Peyer's patch (tissue), 4 donors: ENCODE data around the gene ANKMY1. TPM values are rescaled to one million over a fixed set of nuclear protein-coding genes. Genes with fewer than 3 reads are reported as not detected.

Source experiments
- DNase-seq, 3 donors: peaks; one replicate each; pipeline ENCODE4 v3.0.0-alpha.2; 2017 to 2019
- H3K27ac ChIP-seq, 4 donors: fragments of 200-600 bp; sonication (generic); one replicate each; pipeline ENCODE4 v1.5.1; 2016 to 2019
- H3K27me3 ChIP-seq, 2 donors: fragments of 200-600 bp; sonication (generic); one replicate each; pipeline ENCODE4 v1.5.1; 2019
- H3K36me3 ChIP-seq, 3 donors: fragments of 200-600 bp; sonication (generic); one replicate each; pipeline ENCODE4 v1.5.1; 2016 to 2019
- H3K4me1 ChIP-seq, 4 donors: fragments of 200-600 bp; sonication (generic); one replicate each; pipeline ENCODE4 v1.5.1; 2016 to 2019
- H3K4me3 ChIP-seq, 4 donors: fragments of 200-600 bp; sonication (generic); 1 replicate in 3 of 4; 2 replicates in 1 of 4; pipeline ENCODE4 v1.5.1; 2016 to 2019; ENCODE audit warnings: mild to moderate bottlenecking in 1 of 4
- H3K9me3 ChIP-seq, 4 donors: fragments of 200-600 bp; sonication (generic); one replicate each; pipeline ENCODE4 v1.5.1; 2016 to 2019; ENCODE audit warnings: mild to moderate bottlenecking in 1 of 4
- CTCF ChIP-seq, 6 experiments: fragments of 450-650 bp in 4 of 6; fragments of 200-600 bp in 2 of 6; sonication (generic) in 1 of 6; IDR thresholded peaks; one replicate each; pipeline ENCODE4 v1.5.1; 2017 to 2019; ENCODE audit warnings: antibody characterized with exemption in 6 of 6, mild to moderate bottlenecking in 3 of 6, moderate library complexity in 1 of 6
- POLR2A ChIP-seq, 2 donors: fragments of 450-650 bp; IDR thresholded peaks; one replicate each; pipeline ENCODE4 v1.5.1; 2017; ENCODE audit warnings: antibody characterized with exemption in 2 of 2, mild to moderate bottlenecking in 2 of 2, moderate library complexity in 2 of 2
- total RNA-seq, 4 donors: library from RNA; depleted of rRNA; stranded (reverse); fragments of >200 nt; gene quantifications; one replicate each; pipeline ENCODE4 v1.1.0, GENCODE V29; 2016

ANKMY1 gene
- total RNA-seq, 4 donors from 2014 or later, result 27.8 to 89.1 (median 40.1) TPM

DNA sequence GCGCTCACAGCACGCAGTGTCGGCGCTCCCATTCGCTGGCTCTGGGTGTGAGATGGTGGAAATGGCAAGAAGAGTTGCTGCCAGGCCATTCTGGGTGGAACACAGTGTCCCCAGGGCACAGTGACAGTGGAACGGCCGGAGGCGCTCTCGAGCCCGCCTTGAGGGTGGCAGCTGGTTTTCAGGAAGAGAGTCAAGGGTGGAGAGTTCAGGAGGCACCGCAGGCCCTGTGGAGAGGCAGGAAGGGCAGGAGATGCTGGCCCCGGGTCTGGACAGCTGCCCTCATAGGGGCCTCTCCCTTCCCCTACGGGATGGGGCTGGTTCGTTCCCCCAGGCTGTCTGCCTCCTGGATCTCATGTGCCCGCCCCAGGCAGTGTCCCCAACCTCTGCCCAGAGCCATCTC is 109.9 kb downstream of the ANKMY1 start:
- no peak overlapping the region for H3K27ac ChIP-seq
- H3K9me3 ChIP-seq, result no peaks in the 10 kb centered on the region
- H3K36me3 ChIP-seq, result no peaks in the 10 kb centered on the region
- peaks cover 0 to 8% of the 10 kb centered on the region in 2 donors for H3K27me3 ChIP-seq
- no peak for DNase-seq
- peaks cover 0 to 11% (median 6%) of the 10 kb centered on the region in 4 donors for H3K4me1 ChIP-seq
- TF ChIP-seq POLR2A (IDR thresholded peaks at IDR 0.05) (no peak), CTCF (IDR thresholded peaks at IDR 0.05) (no peak)
- no peak overlapping the region for H3K4me3 ChIP-seq

DNA sequence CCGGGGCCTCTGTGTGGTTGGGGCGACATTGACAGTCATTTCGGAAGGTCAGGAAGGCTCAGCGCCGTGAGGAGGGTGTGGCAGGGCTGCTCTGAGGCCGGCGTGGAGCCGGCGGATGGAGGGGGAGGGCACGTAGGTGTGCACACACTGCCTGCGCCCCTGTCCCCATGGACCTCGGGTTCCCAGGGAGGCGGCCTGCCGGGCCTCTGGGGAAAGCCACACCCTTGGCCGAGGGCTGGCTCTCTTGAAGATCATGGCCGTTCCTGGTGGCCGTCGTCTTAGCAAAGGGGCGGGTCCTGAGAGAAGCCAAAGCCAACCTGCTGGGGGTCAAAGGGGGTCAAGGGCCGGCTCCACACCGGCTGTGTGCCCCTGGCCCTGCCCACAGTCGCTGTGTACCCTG is 110.5 kb downstream of the ANKMY1 start:
- H3K36me3 ChIP-seq, result no peaks in the 10 kb centered on the region
- no peak for DNase-seq
- no peak overlapping the region for H3K27ac ChIP-seq
- peaks cover 0 to 4% of the 10 kb centered on the region in 2 donors for H3K27me3 ChIP-seq
- H3K4me3 ChIP-seq, result no peak overlapping the region
- no peaks in the 10 kb centered on the region for H3K9me3 ChIP-seq
- peaks cover 0 to 8% (median 3%) of the 10 kb centered on the region in 4 donors for H3K4me1 ChIP-seq
- no peak for TF ChIP-seq POLR2A (IDR thresholded peaks at IDR 0.05)
- no peak for TF ChIP-seq CTCF (IDR thresholded peaks at IDR 0.05)

GRCh38 chr2:240446664-240447175 is 111.1 kb downstream of the ANKMY1 start:
- Histone ChIP-seq H3K4me1 (peaks cover 0 to 2% (median 0%) of the 10 kb centered on the region in 4 donors), H3K27ac (no peak overlapping the region), H3K36me3 (no peaks in the 10 kb centered on the region), H3K9me3 (no peaks in the 10 kb centered on the region), H3K27me3 (no peaks in the 10 kb centered on the region), H3K4me3 (no peak overlapping the region)
- no peak for DNase-seq
- TF ChIP-seq POLR2A (IDR thresholded peaks at IDR 0.05), result no peak
- TF ChIP-seq CTCF (IDR thresholded peaks at IDR 0.05), result no peak

DNA sequence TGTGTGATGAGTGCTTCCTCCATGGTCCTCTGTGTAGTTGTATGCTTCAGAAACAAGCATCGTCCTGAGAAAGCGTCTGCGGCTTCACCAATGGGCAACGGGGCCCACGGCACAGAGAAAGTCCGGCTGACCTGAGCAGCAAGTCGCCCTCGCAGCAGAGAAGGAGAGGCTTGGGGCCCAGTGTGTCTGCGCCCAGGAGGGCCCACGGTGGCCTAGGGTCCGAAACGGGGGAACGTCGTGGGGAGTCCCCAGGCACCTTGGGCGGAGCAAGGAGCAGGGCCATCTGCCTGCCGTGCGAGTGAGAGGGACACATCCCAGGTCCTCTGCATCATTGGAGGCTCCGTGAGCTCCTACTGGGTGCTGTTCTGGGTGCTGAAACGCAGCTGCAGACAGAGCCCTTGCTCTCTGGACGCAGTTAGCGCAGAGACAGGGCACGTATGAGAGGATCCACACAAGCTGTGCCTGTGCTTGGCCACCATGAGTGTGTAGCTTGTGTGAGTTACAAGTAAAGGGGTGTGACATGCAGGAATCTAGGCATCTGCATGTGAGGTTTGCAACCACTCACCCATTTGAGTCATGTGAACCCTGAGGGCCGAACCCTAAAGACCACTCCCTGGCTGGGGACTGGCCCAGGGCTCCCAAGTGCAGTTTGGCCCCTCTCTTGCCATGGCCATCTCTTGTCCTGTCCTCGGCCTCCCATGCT is 111.7 kb downstream of the ANKMY1 start:
- H3K9me3 ChIP-seq, result no peaks in the 10 kb centered on the region
- no peak overlapping the region for H3K4me3 ChIP-seq
- TF ChIP-seq POLR2A (IDR thresholded peaks at IDR 0.05) (no peak), CTCF (IDR thresholded peaks at IDR 0.05) (no peak)
- no peaks in the 10 kb centered on the region for H3K27me3 ChIP-seq
- H3K27ac ChIP-seq, result no peak overlapping the region
- H3K36me3 ChIP-seq, result no peaks in the 10 kb centered on the region
- no peak for DNase-seq
- H3K4me1 ChIP-seq, result no peaks in the 10 kb centered on the region

- Histone ChIP-seq H3K9me3 (no peaks in the 10 kb centered on the region), H3K27ac (no peak overlapping the region), H3K27me3 (no peaks in the 10 kb centered on the region), H3K4me3 (no peak overlapping the region), H3K36me3 (no peaks in the 10 kb centered on the region), H3K4me1 (no peaks in the 10 kb centered on the region)
- TF ChIP-seq POLR2A (IDR thresholded peaks at IDR 0.05), result no peak
- no peak for TF ChIP-seq CTCF (IDR thresholded peaks at IDR 0.05)
- no peak for DNase-seq
Observed at GRCh38 chr2:240444464-240444863, 113.3 kb downstream of the ANKMY1 start.
